Measurements from ENCODE around the gene PTPRN2.

The PTPRN2 gene

GRCh38 chr7:157890921-157891401 lies 696.7 kb downstream of the PTPRN2 start:
- TF ChIP-seq CTCF (IDR thresholded peaks at IDR 0.05; ENCODE audit: borderline replicate concordance, control extremely low read depth, extremely low read depth, insufficient read depth, missing control alignments): no peak
- in situ Hi-C loops (cut with MboI; ENCODE audit: low sequenced_read_pairs, unreplicated experiment): no loop called here
- DNase-seq (ENCODE audit: low spot score): no peak

GRCh38 chr7:157889480-157889879 lies 698.1 kb downstream of the PTPRN2 start:
- in situ Hi-C loops (cut with MboI; ENCODE audit: low sequenced_read_pairs, unreplicated experiment): no loop called here
- DNase-seq (ENCODE audit: low spot score): no peak
- TF ChIP-seq CTCF (IDR thresholded peaks at IDR 0.05; ENCODE audit: borderline replicate concordance, control extremely low read depth, extremely low read depth, insufficient read depth, missing control alignments): no peak

- no peak for DNase-seq (ENCODE audit: low spot score)
- in situ Hi-C loops (cut with MboI; ENCODE audit: low sequenced_read_pairs, unreplicated experiment): no loop called here
- no peak for TF ChIP-seq CTCF (IDR thresholded peaks at IDR 0.05; ENCODE audit: borderline replicate concordance, control extremely low read depth, extremely low read depth, insufficient read depth, missing control alignments)
Measured at GRCh38 chr7:157888579-157888978, 699.0 kb downstream of the PTPRN2 start.

GRCh38 chr7:157887400-157887799 lies 700.2 kb downstream of the PTPRN2 start:
- no peak for TF ChIP-seq CTCF (IDR thresholded peaks at IDR 0.05; ENCODE audit: borderline replicate concordance, control extremely low read depth, extremely low read depth, insufficient read depth, missing control alignments)
- DNase-seq (ENCODE audit: low spot score): no peak
- in situ Hi-C loops (cut with MboI; ENCODE audit: low sequenced_read_pairs, unreplicated experiment): no loop called here

- no peak for DNase-seq (ENCODE audit: low spot score)
- in situ Hi-C loops (cut with MboI; ENCODE audit: low sequenced_read_pairs, unreplicated experiment): no loop called here
- no peak for TF ChIP-seq CTCF (IDR thresholded peaks at IDR 0.05; ENCODE audit: borderline replicate concordance, control extremely low read depth, extremely low read depth, insufficient read depth, missing control alignments)
Measured at GRCh38 chr7:157886711-157887110, 700.9 kb downstream of the PTPRN2 start.

- TF ChIP-seq CTCF (IDR thresholded peaks at IDR 0.05; ENCODE audit: borderline replicate concordance, control extremely low read depth, extremely low read depth, insufficient read depth, missing control alignments): no peak
- DNase-seq (ENCODE audit: low spot score): no peak
- in situ Hi-C loops (cut with MboI; ENCODE audit: low sequenced_read_pairs, unreplicated experiment): no loop called here
Measured at GRCh38 chr7:157886266-157886665, 701.4 kb downstream of the PTPRN2 start.

- DNase-seq (ENCODE audit: low spot score): no peak
- no peak for TF ChIP-seq CTCF (IDR thresholded peaks at IDR 0.05; ENCODE audit: borderline replicate concordance, control extremely low read depth, extremely low read depth, insufficient read depth, missing control alignments)
- in situ Hi-C loops (cut with MboI; ENCODE audit: low sequenced_read_pairs, unreplicated experiment): no loop called here
Measured at GRCh38 chr7:157885140-157885539, 702.5 kb downstream of the PTPRN2 start.
